GM12865 (cell line): ENCODE measurements around the gene HHEX.

Experiments
- DNase-seq: peaks from one replicate; pipeline ENCODE4 v3.0.0; 2010; ENCODE audit warnings: low read depth
- H3K4me3 ChIP-seq: 2 replicates; pipeline ENCODE4 v1.5.1; 2011; ENCODE audit warnings: mild to moderate bottlenecking, low read depth, low read length, control low read depth
- CTCF ChIP-seq: IDR thresholded peaks from 2 replicates; pipeline ENCODE4 v1.5.1; 2011; ENCODE audit warnings: low read length, control low read depth, low read depth, inconsistent platforms; ENCODE audit not compliant: insufficient read depth; ENCODE audit errors: missing control alignments

HHEX gene

GRCh38 chr10:92699518-92700381, 10.0 kb downstream of the HHEX start:
- TF ChIP-seq CTCF = no peak
- peak; percentile 28 for DNase-seq

GRCh38 chr10:92702301-92702916, 12.7 kb downstream of the HHEX start:
- DNase-seq = no peak
- H3K4me3 ChIP-seq = no peak overlapping the region
- no peak for TF ChIP-seq CTCF

More at GRCh38 chr10:92699518-92700381, 10.0 kb downstream of the HHEX start:
- H3K4me3 ChIP-seq = peak overlapping the region; percentile 4; the same call in 1 of the 2 replicates

GRCh38 chr10:92712016-92712889, 22.5 kb downstream of the HHEX start:
- H3K4me3 ChIP-seq = no peak overlapping the region
- DNase-seq = peak; percentile 34
- TF ChIP-seq CTCF = no peak

GRCh38 chr10:92714152-92714845, 24.5 kb downstream of the HHEX start:
- no peak for DNase-seq
- no peak overlapping the region for H3K4me3 ChIP-seq
- TF ChIP-seq CTCF = no peak

- no peak for TF ChIP-seq CTCF
- H3K4me3 ChIP-seq = no peak overlapping the region
- DNase-seq = no peak
Observed at GRCh38 chr10:92714872-92715271, 25.1 kb downstream of the HHEX start.
